ENCODE measurements around the gene PEX5L. TPM values are rescaled to one million over a fixed set of nuclear protein-coding genes. Genes with fewer than 3 reads are reported as not detected.

The PEX5L gene
- total and polyA plus RNA-seq, 2 experiments from 2014 or later: 6.3 to 7.0 TPM

DNA sequence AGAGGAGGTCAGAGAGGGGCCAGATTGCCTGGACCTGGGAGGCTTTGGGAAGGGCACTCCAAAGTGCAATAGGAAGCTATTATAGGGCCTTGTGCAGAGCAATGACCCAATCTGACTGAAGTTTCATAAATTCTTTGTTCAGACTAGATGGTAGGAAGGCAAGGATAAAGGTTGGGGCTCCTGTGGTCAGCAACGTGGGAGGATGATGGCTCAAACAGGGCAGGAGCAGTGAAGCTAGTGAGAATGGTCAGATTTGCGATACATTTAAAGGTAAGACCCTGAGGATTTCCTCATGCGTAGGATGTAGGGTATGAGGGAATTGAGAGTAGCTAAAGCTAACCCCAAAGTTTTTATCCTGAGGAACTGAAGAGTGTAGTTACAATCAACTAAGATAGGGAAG, 244.9 kb downstream of the PEX5L start (continued):
- TF ChIP-seq ZNF462 (CRISPR knock-in tag; IDR thresholded peaks at IDR 0.05) (no peak), ZNF331 (CRISPR knock-in tag; IDR thresholded peaks at IDR 0.05; ENCODE audit: low read depth) (no peak), POLR2AphosphoS5 (IDR thresholded peaks at IDR 0.05; ENCODE audit: low read depth) (no peak)

- H2AFZ ChIP-seq: no peak overlapping the region
- Mint-ChIP-seq H3K9me3 (no peaks in the 10 kb centered on the region), H3K36me3 (ENCODE audit: low read depth) (peaks cover 4% of the 10 kb centered on the region; the same call in 2 of the 3 replicates), H3K4me3 (no peak overlapping the region), H3K27me3 (ENCODE audit: insufficient read depth, low read depth, poor library complexity) (peaks cover 5% of the 10 kb centered on the region), H3K27ac (no peak overlapping the region), H3K4me1 (no peaks in the 10 kb centered on the region; the same call in 2 of the 3 replicates)
- no peaks in the 10 kb centered on the region for H3F3A ChIP-seq (replicated peaks; ENCODE audit: low read depth)
- no peaks in the 10 kb centered on the region; the same call in 1 of the 2 replicates for H3K36me3 ChIP-seq (ENCODE audit: insufficient read depth)
- H3K9me2 ChIP-seq (ENCODE audit: insufficient read depth): 0 out of 2 replicates have a peak, but pooled peaks cover 7% of the 10 kb centered on the region
- H3K4me2 ChIP-seq: no peak overlapping the region
- no peaks in the 10 kb centered on the region; the same call in 1 of the 2 replicates for H4K20me1 ChIP-seq (replicated peaks; ENCODE audit: insufficient read depth)
- H3K79me2 ChIP-seq (replicated peaks; ENCODE audit: insufficient read depth): no peaks in the 10 kb centered on the region
- ATAC-seq (no peak), DNase-seq (ENCODE audit: low spot score) (no peak)
- H3K27me3 ChIP-seq (ENCODE audit: insufficient read depth): no peaks in the 10 kb centered on the region
- no peaks in the 10 kb centered on the region for H3K4me1 ChIP-seq (ENCODE audit: insufficient read depth)
- no peak overlapping the region for H3K27ac ChIP-seq (ENCODE audit: low read depth)
- H3K4me3 ChIP-seq: no peak overlapping the region
- TF ChIP-seq ZNF462 (CRISPR knock-in tag; IDR thresholded peaks at IDR 0.05): no peak
- no peak for TF ChIP-seq STAT1 (IDR thresholded peaks at IDR 0.05; ENCODE audit: unreplicated experiment)
- no peak for TF ChIP-seq CREB1 (CRISPR knock-in tag; IDR thresholded peaks at IDR 0.05; ENCODE audit: low read depth)
- no peak for TF ChIP-seq ZNF331 (CRISPR knock-in tag; IDR thresholded peaks at IDR 0.05; ENCODE audit: low read depth)
- TF ChIP-seq, protein P1, sequence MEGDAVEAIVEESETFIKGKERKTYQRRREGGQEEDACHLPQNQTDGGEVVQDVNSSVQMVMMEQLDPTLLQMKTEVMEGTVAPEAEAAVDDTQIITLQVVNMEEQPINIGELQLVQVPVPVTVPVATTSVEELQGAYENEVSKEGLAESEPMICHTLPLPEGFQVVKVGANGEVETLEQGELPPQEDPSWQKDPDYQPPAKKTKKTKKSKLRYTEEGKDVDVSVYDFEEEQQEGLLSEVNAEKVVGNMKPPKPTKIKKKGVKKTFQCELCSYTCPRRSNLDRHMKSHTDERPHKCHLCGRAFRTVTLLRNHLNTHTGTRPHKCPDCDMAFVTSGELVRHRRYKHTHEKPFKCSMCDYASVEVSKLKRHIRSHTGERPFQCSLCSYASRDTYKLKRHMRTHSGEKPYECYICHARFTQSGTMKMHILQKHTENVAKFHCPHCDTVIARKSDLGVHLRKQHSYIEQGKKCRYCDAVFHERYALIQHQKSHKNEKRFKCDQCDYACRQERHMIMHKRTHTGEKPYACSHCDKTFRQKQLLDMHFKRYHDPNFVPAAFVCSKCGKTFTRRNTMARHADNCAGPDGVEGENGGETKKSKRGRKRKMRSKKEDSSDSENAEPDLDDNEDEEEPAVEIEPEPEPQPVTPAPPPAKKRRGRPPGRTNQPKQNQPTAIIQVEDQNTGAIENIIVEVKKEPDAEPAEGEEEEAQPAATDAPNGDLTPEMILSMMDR (conservative IDR thresholded peaks at IDR 0.05; ENCODE audit: low read depth in 2 of 2): no peak
Observed at GRCh38 chr3:179788996-179789395, 247.7 kb downstream of the PEX5L start.
